HG02973 (cell line): Measurements from ENCODE around the gene CIB4.
"Not testable (repeated sequence)": the region's sequence is repeated elsewhere in the genome, so short reads cannot be mapped to it uniquely, and the experiment has no call there.

ENCODE experiments used
- ATAC-seq: cut with Tn5 transposase; IDR thresholded peaks from one replicate; pipeline ENCODE4 v1.9.1; 2021; ENCODE audit warnings: moderate library complexity; ENCODE audit not compliant: unreplicated experiment

The CIB4 gene

DNA sequence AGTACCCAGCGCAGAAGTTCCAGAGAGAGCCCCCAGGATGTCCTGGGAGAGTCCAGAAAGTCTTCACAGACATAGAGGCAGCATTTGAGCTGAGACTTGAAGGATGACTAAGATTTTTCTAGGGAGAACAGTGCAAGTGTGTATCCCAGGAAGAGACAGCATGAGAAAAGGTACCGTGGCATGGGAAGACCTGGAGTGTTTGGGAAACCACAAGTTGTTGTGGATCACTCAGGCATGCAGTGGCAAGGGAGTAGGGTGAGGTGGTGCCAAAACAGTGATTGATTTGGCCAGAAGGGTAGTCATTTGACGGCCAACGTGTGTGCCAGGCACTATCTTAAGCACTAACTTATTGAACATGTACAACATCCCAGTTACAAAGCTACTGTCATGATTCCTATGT is 26.9 kb upstream of the CIB4 start:
- no peak for ATAC-seq

DNA sequence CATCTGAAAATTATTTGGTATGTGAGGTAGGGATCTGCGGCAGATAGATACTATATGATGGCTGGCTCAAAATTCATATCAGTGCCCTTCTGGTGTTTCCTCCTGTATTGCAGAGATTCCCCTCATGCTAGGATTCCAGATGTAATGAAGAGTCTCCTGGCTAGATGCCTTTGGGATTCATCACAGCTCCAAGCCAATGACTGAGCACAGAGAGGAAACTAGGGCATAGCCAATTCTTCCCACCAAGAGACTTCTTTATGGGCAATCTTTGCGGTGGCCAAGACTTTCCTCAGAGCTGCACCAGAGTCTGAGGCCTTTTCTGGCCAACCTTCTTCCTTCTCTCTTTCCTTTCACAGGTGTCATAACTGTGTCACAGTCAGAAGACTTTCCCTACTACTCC is 25.5 kb upstream of the CIB4 start:
- ATAC-seq = no peak

DNA sequence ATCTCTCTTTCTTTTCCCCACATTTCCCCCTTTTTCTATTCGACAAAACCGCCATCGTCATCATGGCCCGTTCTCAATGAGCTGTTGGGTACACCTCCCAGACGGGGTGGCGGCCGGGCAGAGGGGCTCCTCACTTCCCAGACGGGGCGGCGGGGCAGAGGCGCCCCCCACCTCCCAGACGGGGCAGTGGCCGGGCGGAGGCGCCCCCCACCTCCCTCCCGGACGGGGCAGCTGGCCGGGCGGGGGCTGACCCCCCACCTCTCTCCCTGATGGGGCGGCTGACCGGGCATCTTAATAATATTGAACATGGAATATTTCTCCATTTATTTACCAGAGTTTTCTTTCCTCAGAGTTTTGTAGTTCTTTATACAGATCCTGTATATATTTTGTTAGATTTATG is 24.1 kb upstream of the CIB4 start:
- ATAC-seq = not testable (repeated sequence)

DNA sequence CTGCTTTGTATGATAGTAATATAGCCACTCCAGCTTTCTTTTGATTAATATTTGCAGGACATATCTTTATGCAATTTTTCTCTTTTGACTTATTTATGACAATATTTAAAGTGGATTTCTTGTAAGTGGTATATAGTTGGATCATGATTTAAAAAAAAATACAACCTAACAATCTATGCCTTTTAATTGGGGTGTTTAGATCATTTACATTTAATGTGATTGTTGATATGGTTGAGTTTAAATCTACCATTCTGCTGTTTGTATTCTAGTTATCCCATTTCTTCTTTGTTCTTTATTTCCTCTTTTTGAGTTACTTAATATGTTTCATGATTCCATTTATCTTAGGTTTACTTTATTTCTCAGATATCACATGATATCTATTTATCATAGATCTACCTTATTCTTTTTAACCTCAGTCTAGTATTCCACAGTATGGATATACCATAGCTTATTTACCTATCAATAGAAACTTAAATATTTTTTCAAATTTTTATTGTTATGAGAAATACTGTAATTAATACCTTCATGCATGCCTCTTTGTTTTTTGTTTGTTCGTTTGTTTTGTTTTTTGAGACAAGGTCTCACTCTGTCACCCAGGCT is 19.3 kb upstream of the CIB4 start:
- ATAC-seq = no peak

DNA sequence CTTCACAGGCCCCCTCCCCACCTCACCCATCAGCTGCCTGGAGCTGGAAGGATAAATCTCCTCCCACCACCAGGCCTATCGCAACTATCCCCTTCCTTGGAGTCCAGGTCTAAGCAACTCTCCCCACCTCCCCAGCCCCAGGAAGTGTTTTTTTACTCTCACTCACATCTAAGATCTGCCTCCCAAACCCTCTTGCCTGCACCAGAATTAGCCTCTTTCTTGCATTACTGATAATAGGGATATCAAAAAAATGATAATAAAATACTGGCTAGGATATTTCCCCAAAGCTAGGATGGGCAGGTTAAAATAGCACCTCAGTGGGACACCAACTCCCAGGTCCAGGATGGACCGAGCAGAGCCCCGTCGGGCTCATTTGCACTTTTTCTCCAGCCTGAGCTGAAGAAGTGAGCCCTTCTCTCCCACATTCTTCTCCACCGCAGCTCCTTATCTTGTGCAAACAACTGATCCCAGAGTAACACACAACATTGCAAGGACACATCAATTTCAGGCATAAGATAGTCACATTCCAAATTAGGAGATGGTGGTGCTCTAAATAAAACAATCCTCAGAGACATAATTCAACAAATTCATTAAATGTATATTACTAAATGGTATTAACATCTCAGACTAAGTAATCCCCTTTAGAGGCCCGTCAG is 17.7 kb upstream of the CIB4 start:
- ATAC-seq = no peak

DNA sequence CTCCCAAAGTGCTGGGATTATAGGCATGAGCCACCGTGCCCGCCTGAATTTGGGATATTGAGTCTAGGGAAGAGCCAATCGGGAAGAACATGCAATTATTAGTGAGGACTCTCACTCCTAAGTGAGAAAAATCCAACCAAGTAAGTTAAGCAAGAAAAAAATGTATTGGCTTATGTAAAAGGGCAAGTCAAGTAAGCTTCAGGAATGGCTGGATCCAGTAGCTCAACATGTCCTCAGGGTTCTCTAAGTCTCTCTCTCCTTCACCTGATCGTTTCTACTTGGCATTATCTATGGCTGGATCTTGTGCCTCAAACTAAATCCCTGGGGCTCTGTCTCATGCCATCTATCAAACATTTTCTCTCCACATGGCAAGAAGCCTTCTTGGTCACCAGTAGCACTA is 16.1 kb upstream of the CIB4 start:
- no peak for ATAC-seq

DNA sequence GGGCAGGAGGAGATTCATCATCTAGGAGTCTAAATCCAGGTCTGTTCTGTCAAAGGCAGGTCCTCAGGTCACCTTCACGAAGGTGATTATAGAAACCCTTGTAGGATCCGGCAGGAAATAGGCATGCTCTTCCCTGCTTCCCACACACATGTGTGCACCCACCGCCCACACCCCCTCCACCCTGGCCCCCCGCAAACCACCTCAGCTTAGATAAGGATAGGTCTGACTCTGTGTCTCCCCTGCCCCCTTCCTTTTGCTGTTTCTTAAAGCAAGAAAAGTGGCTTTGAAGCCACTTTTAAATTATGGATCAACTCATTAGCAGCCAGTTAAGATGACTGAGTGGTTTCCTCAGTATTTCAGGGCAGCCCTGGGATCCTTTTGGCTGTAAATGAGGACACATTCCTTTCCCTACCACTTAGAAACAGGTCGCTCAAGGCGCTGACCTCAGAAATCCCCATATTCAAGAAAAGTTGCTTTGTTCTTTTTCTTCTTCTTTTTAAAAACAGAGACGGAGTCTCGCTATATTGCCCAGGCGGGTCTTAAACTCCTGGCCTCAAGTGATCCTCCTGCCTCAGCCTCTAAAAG is 14.5 kb upstream of the CIB4 start:
- ATAC-seq = no peak

DNA sequence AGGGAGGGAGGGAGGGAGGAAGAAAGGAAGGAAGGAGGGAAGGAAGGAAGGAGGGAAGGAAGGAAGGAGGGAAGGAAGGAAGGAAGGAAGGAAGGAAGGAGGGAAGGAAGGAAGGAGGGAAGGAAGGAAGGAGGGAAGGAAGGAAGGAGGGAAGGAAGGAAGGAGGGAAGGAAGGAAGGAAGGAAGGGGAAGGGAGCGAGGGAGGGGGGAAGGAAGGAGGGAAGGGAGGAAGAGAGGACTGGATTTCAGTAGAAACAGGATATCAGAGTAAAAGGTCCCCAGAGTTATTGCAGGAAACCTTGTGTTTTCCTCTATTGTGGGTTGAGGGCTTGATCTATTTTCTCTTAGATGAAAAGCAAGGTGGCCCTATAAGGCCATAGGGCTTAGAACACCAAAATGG is 14.0 kb upstream of the CIB4 start:
- not testable (repeated sequence) for ATAC-seq

DNA sequence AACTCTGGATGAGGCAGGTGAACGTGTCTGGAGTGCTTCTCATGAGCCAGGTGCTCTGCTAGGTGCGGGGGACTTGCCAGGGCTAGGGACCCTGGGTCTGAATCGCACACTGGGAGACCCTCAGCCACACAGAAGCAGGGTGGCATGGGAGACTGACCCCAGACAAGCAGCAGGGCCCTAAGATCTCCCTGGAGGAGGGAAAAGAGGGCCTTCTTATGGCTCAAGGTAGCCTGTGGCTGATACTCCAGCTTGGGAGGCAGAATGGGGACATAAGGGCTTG is 12.8 kb upstream of the CIB4 start:
- no peak for ATAC-seq

DNA sequence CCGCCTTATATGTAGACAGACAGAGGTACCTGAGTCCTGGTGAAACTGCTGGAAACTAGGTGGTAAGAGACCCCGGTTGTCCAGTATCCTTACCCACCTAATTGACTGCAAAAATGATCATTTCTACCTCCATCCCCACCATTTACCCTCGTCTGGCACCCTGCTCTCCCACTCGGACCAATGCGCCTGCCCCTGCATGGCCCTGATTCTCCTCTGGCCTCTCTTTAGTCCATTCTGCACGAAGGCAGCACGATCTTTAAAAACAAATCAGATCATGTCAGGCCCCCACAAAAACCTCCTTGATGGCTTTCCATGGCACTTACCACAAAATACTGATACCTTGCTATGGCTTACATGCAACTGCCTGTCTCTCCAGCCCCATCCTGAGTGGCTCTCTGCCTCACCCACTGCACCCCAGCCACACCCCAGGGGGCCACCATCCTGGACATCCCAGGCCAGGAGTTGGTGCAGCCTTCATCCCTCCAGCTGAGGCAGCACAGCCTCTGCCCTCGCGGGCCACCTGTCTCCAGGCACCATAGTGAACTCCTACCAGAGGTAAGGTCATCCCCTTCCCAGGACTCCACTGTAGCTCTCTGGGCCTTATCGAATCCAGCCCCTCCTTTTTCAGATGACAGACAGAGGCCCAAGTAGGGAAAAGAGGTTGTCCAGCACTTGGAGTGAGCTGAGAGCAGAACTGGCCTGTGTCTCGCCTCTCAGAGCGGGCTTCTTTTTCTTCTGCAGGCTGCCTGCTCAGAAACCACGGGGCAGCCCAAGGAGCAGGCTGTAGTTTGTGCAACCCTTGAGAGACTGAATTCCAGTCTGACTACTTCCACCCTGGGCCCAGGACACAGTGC is 12.3 kb upstream of the CIB4 start:
- no peak for ATAC-seq

DNA sequence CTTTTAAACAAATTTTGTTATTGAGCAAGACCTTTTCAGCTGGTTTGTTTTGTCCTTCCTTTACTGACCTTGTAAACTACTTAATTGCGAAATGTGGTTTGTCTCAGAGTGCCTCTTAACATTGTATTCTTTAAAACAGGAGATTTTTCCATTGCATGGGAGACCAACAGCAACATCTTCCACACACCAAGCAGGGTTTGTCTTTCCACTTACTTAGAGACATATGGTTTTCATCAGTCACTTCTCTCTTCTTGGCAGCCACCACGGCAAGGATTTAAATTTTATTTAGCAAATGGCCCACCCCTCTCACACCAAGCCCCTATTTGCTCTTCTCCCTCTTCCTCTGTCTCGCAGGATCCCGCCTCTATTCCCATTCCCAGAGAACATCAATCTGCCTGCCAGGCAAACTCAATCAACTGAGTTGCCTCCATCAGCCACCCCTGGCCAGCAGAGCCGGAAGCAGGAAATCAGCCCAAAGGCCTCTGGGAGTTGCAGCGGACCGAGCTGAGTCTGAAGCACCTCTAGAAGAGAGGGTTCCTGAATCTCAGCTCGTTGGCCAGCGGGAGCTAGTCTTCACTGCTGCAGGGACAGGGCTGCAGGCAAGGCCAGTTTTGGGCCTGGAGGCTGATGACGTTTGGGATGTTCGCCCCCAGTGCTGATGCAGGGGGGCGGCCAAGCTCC is 11.3 kb upstream of the CIB4 start:
- ATAC-seq = no peak

DNA sequence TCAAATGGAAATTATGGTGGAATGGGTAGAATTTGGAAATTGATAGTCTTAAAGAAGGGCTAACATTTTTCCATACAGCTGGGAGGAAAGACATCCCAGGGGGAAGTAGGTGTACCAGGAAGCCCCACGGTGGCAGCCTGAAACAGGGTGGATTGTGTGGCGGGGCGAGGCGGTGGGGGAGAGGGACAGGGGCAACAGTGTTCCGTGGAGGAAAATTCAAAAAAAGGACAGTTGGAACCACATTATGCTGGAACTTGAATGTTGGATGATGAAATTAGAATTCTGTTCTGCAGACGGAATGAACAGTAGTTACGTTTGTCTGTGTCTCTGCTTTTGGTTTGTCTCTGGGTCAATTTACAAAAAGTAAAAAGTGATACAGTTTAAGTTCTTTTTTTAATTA is 10.6 kb upstream of the CIB4 start:
- no peak for ATAC-seq

DNA sequence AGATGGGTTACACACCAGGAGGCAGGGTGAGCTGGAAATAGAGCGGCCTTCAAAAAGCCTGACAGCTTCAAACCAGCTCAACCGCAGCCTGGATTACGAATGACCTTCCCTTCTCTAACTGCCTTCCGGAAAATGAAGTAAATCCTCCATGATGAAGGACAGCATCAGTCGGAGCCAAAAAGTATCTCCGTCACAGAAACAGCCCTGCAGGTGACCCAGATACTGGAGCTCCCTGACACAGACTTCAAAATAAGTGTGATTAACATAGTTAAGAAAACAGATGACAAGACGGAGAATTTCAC is 10.3 kb upstream of the CIB4 start:
- ATAC-seq = no peak

DNA sequence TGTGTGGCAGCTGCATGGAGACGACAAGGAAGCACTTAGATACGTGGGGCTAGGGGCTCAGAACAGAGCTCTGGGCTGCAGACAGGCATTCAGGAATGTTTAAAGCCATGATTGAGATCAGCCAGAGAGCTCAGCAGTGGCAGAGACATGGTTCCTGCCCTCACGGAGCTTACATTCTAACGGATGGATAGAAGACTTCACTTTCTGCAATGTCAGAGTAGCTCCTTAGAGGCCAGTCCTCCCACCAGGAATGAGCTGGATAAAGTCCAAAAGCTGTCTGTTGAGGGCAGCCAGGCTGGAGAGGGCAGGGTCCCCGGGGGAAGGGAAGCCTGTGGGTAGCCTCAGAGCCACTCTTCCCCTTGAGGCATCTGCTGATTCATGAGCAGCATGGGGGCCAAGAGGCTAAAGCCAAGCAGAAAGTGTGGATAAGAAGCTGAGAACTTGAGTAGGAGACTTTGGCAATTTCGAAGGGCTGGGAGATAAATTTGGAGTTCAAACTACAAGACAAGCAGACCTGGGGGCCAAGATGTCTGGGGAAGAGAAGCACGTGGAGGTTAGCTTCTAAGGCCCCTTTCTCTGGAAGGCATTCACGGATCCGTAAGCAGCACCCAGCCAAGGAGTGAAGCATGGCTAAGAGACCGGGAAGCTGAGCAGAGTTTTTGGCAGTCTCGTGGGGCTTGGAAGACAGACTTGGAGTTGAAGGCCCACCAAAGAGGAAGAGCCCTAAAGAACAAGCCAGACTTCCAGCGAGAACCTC is 9.7 kb upstream of the CIB4 start:
- ATAC-seq = no peak

DNA sequence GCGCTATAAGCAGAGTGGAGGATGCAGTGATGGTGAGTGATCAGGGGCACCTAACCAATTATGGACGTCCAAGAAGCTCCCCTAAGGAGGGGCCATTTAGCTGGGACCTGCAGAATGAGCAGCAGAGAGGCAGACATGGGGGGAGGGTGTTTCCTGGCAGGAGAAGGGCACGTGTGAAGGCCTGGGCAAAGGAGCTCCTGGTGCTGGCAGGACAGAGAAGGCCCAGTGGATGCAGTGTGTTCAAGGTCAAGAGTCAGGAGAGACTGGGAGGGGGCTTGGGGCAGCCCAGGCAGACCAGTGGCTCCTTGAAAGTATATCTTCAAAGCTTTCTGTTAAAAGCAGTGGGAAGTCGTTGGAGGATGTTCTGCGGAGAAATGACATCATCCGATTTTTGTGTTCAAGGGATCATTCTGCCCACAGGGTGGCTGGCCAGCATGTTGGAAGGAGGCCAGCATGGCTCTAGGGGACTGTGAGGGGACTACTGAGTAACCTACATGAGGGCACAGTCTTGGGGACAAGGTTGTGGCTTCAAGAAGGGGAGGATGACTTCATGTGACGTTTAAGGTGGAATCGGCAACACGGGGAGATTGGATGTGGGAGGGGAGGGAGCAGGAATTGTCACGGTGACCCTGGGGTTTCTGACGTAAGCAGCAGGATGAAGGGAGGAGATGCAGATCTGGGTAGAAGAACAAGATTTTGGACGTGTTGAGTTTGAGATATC is 9.0 kb upstream of the CIB4 start:
- no peak for ATAC-seq

DNA sequence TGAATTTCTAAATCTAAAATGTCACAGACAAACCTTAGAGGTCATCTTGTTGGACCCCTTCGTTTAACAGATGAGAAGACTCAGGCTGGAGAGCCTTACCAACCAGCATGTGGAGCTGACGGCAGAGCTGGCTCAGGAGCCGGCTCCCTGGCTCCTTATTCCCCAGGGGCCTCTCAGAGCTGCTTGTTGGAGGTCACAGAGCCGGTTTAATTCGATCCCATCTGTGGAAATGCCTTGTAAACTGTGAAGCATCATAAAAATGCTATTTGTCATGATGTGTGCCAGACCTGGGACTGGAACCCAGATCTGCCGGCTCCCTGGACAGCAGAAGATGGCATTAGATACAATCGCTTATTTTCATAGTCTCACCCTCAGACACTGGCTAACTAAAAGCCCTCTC is 8.2 kb upstream of the CIB4 start:
- ATAC-seq = no peak

DNA sequence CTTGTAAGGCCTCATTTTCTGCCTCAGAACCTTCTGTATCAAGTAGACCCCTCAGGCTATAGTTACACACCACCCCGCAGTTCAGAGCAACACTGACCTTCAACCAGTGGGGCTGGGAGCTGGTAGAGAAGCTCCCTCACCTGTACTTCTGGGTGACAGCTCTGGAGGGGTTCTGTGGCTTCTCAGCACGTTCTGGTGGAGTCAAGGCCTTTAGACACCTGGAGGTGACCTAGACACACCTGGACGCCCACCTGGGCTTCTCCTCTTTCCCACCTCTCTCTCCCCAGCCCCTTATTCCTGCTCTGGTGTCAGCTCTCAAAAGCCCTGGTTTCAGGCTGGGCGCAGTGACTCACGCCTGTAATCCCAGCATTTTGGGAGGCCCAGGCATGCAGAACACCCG is 7.3 kb upstream of the CIB4 start:
- no peak for ATAC-seq

DNA sequence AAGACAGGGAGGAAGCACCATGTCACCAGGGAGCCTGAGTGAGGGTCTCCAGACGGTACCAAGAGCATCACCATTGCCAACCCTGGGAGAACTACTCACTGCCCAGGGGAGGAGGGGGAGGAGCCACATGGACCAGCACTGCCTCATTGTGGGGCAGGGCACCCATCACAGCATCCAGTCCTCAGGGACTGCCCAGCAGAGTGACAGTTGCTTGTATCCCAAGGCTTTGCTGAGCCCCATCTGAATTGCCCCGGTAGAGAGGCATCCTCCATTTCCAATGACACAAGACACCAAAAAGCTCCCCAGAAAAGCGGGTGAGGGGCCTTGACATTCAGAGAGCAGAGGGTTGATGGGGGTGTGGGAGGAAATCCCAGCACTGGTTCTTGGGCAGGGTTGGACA is 6.8 kb upstream of the CIB4 start:
- ATAC-seq = no peak

DNA sequence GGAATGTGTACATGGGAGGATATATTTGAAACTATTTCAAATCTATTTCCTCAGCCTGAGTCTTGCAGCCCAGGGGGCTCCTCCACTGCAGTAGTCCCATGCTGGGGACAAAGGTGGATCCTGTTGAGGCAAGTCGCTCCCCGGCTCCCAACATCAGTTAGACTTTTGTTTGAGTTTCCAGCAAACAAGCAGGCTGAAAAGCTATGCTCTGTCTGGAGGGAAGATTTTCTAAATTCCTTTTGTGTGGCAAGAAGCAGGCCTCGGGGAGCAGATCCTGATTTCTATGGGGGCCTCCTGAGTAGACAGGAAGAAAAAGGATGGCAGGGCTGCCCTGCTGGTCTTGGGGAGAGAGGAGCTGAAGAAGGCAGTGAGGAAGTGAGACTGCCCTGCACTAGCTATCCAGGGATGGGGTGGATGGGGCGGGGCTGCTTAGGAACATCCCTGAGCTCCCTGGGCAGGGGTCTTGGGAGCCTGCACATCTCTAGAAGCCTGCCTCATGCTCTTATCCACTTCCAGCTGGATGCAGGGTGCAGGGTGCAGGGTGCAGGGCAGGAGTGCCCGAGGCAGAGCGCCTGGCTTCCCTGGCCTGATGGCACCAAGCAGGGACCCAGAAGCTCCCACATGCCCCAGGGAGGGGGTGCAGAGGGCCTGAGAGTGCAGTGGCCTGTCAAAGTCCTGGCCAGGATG is 6.0 kb upstream of the CIB4 start:
- ATAC-seq = no peak

DNA sequence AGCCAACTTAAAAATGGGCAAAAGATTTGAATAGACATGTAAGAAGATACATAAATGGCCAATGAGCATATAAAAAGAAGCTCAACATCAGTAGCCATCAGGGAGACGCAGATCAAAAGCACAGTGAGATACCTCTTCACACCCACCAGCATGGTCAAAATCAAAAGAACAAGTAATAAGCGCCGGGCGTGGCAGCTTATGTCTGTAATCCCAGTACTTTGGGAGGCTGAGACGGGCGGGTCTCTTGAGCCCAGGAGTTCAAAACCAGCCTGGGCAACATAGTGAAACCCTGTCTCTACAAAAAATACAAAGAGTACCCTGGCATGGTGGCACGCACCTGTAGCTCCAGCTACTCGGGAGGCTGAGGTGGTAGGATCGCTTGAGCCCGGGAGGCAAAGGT is 4.6 kb upstream of the CIB4 start:
- ATAC-seq = no peak
